HG03442 (cell line): Measurements from ENCODE around the gene ADGRB3.
A peak's percentile ranks its signal among the peaks of the same experiment; 100 is the strongest.
"Not testable (repeated sequence)": the region's sequence is repeated elsewhere in the genome, so short reads cannot be mapped to it uniquely, and the experiment has no call there.

Experiments
- ATAC-seq: cut with Tn5 transposase; IDR thresholded peaks from one replicate; pipeline ENCODE4 v1.9.1; 2021; ENCODE audit warnings: mild to moderate bottlenecking, moderate library complexity; ENCODE audit not compliant: unreplicated experiment

ADGRB3 gene

GRCh38 chr6:68912805-68913204, 277.7 kb downstream of the ADGRB3 start:
- not testable (repeated sequence) for ATAC-seq

GRCh38 chr6:68915586-68915985, 280.5 kb downstream of the ADGRB3 start:
- no peak for ATAC-seq

- ATAC-seq = no peak
Measured at GRCh38 chr6:68919537-68919936, 284.5 kb downstream of the ADGRB3 start.

- ATAC-seq = no peak
Measured at GRCh38 chr6:68941345-68941744, 306.3 kb downstream of the ADGRB3 start.

- no peak for ATAC-seq
Measured at GRCh38 chr6:68947721-68948120, 312.6 kb downstream of the ADGRB3 start.

- no peak for ATAC-seq
Measured at GRCh38 chr6:68951270-68951669, 316.2 kb downstream of the ADGRB3 start.

GRCh38 chr6:68958327-68958726, 323.2 kb downstream of the ADGRB3 start:
- no peak for ATAC-seq

GRCh38 chr6:68967549-68968300, 332.6 kb downstream of the ADGRB3 start:
- peak; percentile 86 for ATAC-seq

GRCh38 chr6:68968301-68968649, 333.2 kb downstream of the ADGRB3 start:
- no peak for ATAC-seq

GRCh38 chr6:68973066-68973465, 338.0 kb downstream of the ADGRB3 start:
- no peak for ATAC-seq

- ATAC-seq = no peak
Measured at GRCh38 chr6:68975064-68975463, 340.0 kb downstream of the ADGRB3 start.

- no peak for ATAC-seq
Measured at GRCh38 chr6:68975816-68976215, 340.7 kb downstream of the ADGRB3 start.

GRCh38 chr6:68976260-68976659, 341.2 kb downstream of the ADGRB3 start:
- ATAC-seq = no peak

- no peak for ATAC-seq
Measured at GRCh38 chr6:68978411-68978810, 343.3 kb downstream of the ADGRB3 start.

- not testable (repeated sequence) for ATAC-seq
Measured at GRCh38 chr6:68981668-68982067, 346.6 kb downstream of the ADGRB3 start.

GRCh38 chr6:68988698-68989097, 353.6 kb downstream of the ADGRB3 start:
- no peak for ATAC-seq

GRCh38 chr6:68990317-68990716, 355.2 kb downstream of the ADGRB3 start:
- ATAC-seq = no peak

- ATAC-seq = no peak
Measured at GRCh38 chr6:68993911-68994310, 358.8 kb downstream of the ADGRB3 start.

GRCh38 chr6:68994521-68994920, 359.4 kb downstream of the ADGRB3 start:
- no peak for ATAC-seq

GRCh38 chr6:69005199-69005598, 370.1 kb downstream of the ADGRB3 start:
- no peak for ATAC-seq

- ATAC-seq = no peak
Measured at GRCh38 chr6:69007781-69008180, 372.7 kb downstream of the ADGRB3 start.

GRCh38 chr6:69012211-69012610, 377.1 kb downstream of the ADGRB3 start:
- ATAC-seq = no peak

- no peak for ATAC-seq
Measured at GRCh38 chr6:69012876-69013275, 377.8 kb downstream of the ADGRB3 start.
